ENCODE results near the gene RERE. TPM values are rescaled to one million over a fixed set of nuclear protein-coding genes. Genes with fewer than 3 reads are reported as not detected.

The RERE gene
- total RNA-seq, 1 donor from 2014 or later, result 124 TPM

DNA sequence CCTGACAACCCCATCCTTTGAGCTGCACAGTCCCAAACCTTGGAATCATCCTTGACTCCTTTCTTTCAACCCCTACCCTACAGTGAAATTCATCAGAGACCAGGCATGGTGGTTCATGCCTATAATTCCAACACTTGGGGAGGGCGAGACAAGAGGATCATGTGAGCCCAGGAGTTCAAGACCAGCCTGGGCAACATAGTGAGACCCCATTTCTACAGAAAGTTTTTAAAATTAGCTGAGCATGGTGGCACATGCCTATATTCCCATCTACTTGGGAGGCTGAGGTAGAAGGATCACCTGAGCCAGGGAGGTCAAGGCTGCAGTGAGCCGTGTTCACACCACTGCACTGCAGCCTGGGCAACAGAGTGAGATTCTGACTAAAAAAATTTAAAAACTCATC, 34.5 kb downstream of the RERE start:
- DNase-seq (ENCODE audit: low read depth) (no peak), FAIRE-seq (no peak)
- Histone ChIP-seq H3K27ac (ENCODE audit: low read depth, low read length) (no peak overlapping the region), H4K20me1 (ENCODE audit: insufficient read depth, low read length) (peaks cover 44% of the 10 kb centered on the region), H3K36me3 (ENCODE audit: insufficient read depth, low read length) (no peaks in the 10 kb centered on the region), H3K9ac (ENCODE audit: low read length) (no peak overlapping the region), H3K4me2 (ENCODE audit: low read length) (no peak overlapping the region), H3K4me3 (ENCODE audit: insufficient read depth, low read depth, low read length) (no peak overlapping the region), H3K27me3 (ENCODE audit: insufficient read depth, low read length) (no peaks in the 10 kb centered on the region), H3K9me3 (ENCODE audit: insufficient read depth, low read depth, low read length) (no peaks in the 10 kb centered on the region), H3K79me2 (ENCODE audit: insufficient read depth, low read length) (peaks cover 2% of the 10 kb centered on the region), H3K4me1 (ENCODE audit: insufficient read depth, low read length) (no peaks in the 10 kb centered on the region), H2AFZ (ENCODE audit: low read depth, low read length) (no peak overlapping the region)
- H3K4me1 Mint-ChIP-seq (ENCODE audit: low read depth, unreplicated experiment), result peaks cover 12% of the 10 kb centered on the region
- no peak overlapping the region for H3K4me3 Mint-ChIP-seq (ENCODE audit: unreplicated experiment)
- peaks cover 7% of the 10 kb centered on the region for H3K36me3 Mint-ChIP-seq (ENCODE audit: low read depth, unreplicated experiment)
- no peak overlapping the region for H3K27ac Mint-ChIP-seq (ENCODE audit: unreplicated experiment)
- no peak for TF ChIP-seq EZH2 (IDR thresholded peaks at IDR 0.05; ENCODE audit: insufficient read depth, low read length)
- H3K27me3 Mint-ChIP-seq (ENCODE audit: low read depth, unreplicated experiment), result no peaks in the 10 kb centered on the region
- H3K9me3 Mint-ChIP-seq (ENCODE audit: unreplicated experiment), result no peaks in the 10 kb centered on the region

DNA sequence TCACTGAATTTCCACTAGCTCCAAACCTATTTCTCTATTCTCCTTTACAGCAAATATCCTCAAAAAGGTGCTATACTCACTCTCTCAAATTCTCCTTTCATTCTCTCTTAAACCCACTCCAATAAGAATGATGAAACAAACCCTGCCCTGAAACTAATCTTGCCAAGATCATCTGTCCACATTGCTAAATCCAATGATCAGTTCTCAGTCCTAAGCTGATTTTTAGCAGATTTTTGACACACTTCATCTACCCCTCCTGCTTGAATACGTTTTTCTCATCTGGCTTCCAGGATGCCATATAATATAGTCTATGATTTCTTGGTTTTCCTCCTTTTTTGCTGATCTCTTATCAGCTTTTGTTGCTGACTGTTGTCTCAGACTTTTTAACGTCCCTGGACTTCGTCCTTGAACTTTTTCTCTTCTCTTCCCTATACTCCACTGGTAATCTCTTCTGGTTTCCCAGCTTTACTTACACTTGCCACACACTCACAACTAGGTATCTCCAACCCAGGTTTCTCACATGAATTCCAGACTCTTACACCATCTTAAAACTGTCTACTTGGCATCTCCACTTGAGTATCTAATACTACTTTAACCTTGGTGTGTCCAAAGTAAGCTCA, 35.3 kb downstream of the RERE start:
- no peak overlapping the region for H3K27ac Mint-ChIP-seq (ENCODE audit: unreplicated experiment)
- no peaks in the 10 kb centered on the region for H3K27me3 Mint-ChIP-seq (ENCODE audit: low read depth, unreplicated experiment)
- Histone ChIP-seq H3K4me1 (ENCODE audit: insufficient read depth, low read length) (no peaks in the 10 kb centered on the region), H3K9me3 (ENCODE audit: insufficient read depth, low read depth, low read length) (no peaks in the 10 kb centered on the region), H2AFZ (ENCODE audit: low read depth, low read length) (no peak overlapping the region), H4K20me1 (ENCODE audit: insufficient read depth, low read length) (peaks cover 42% of the 10 kb centered on the region), H3K4me3 (ENCODE audit: insufficient read depth, low read depth, low read length) (no peak overlapping the region), H3K4me2 (ENCODE audit: low read length) (no peak overlapping the region), H3K36me3 (ENCODE audit: insufficient read depth, low read length) (no peaks in the 10 kb centered on the region), H3K27me3 (ENCODE audit: insufficient read depth, low read length) (no peaks in the 10 kb centered on the region), H3K79me2 (ENCODE audit: insufficient read depth, low read length) (peaks cover 2% of the 10 kb centered on the region), H3K9ac (ENCODE audit: low read length) (no peak overlapping the region), H3K27ac (ENCODE audit: low read depth, low read length) (no peak overlapping the region)
- no peak overlapping the region for H3K4me3 Mint-ChIP-seq (ENCODE audit: unreplicated experiment)
- TF ChIP-seq, protein P1, sequence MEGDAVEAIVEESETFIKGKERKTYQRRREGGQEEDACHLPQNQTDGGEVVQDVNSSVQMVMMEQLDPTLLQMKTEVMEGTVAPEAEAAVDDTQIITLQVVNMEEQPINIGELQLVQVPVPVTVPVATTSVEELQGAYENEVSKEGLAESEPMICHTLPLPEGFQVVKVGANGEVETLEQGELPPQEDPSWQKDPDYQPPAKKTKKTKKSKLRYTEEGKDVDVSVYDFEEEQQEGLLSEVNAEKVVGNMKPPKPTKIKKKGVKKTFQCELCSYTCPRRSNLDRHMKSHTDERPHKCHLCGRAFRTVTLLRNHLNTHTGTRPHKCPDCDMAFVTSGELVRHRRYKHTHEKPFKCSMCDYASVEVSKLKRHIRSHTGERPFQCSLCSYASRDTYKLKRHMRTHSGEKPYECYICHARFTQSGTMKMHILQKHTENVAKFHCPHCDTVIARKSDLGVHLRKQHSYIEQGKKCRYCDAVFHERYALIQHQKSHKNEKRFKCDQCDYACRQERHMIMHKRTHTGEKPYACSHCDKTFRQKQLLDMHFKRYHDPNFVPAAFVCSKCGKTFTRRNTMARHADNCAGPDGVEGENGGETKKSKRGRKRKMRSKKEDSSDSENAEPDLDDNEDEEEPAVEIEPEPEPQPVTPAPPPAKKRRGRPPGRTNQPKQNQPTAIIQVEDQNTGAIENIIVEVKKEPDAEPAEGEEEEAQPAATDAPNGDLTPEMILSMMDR (IDR thresholded peaks at IDR 0.05; ENCODE audit: insufficient read depth, low read depth, low read length), result no peak
- no peak for TF ChIP-seq EZH2 (IDR thresholded peaks at IDR 0.05; ENCODE audit: insufficient read depth, low read length)
- DNase-seq (ENCODE audit: low read depth) (no peak), FAIRE-seq (no peak)
- H3K4me1 Mint-ChIP-seq (ENCODE audit: low read depth, unreplicated experiment), result peaks cover 12% of the 10 kb centered on the region
- no peaks in the 10 kb centered on the region for H3K9me3 Mint-ChIP-seq (ENCODE audit: unreplicated experiment)
- peaks cover 5% of the 10 kb centered on the region for H3K36me3 Mint-ChIP-seq (ENCODE audit: low read depth, unreplicated experiment)

DNA sequence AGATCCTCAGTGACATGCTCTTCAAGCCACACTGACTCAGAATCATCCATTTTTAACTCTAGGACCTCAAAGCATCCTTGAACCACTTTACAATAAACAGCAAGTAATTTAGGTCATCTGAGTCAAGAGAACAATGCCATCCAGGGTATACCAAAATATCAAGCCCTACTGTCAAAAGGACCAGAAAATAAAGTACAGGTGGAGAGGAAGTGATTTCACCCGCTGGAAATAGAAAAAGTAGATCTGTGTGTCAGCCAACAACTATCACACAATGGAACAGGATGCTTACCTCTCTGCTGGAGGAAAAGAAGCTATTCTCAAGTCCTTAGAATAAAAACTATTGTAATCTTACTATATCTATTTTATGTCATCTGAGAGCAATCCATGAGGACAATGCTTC, 37.0 kb downstream of the RERE start:
- Histone ChIP-seq H3K79me2 (ENCODE audit: insufficient read depth, low read length) (peaks cover 2% of the 10 kb centered on the region), H4K20me1 (ENCODE audit: insufficient read depth, low read length) (peaks cover 36% of the 10 kb centered on the region), H3K4me1 (ENCODE audit: insufficient read depth, low read length) (no peaks in the 10 kb centered on the region), H2AFZ (ENCODE audit: low read depth, low read length) (no peak overlapping the region), H3K36me3 (ENCODE audit: insufficient read depth, low read length) (no peaks in the 10 kb centered on the region), H3K4me3 (ENCODE audit: insufficient read depth, low read depth, low read length) (no peak overlapping the region), H3K9me3 (ENCODE audit: insufficient read depth, low read depth, low read length) (no peaks in the 10 kb centered on the region), H3K4me2 (ENCODE audit: low read length) (no peak overlapping the region), H3K27me3 (ENCODE audit: insufficient read depth, low read length) (no peaks in the 10 kb centered on the region), H3K9ac (ENCODE audit: low read length) (no peak overlapping the region), H3K27ac (ENCODE audit: low read depth, low read length) (no peak overlapping the region)
- Mint-ChIP-seq H3K27me3 (ENCODE audit: low read depth, unreplicated experiment) (no peaks in the 10 kb centered on the region), H3K4me1 (ENCODE audit: low read depth, unreplicated experiment) (peaks cover 12% of the 10 kb centered on the region), H3K4me3 (ENCODE audit: unreplicated experiment) (no peak overlapping the region), H3K27ac (ENCODE audit: unreplicated experiment) (no peak overlapping the region), H3K9me3 (ENCODE audit: unreplicated experiment) (no peaks in the 10 kb centered on the region), H3K36me3 (ENCODE audit: low read depth, unreplicated experiment) (no peaks in the 10 kb centered on the region)
- FAIRE-seq (no peak), DNase-seq (ENCODE audit: low read depth) (no peak)
- TF ChIP-seq EZH2 (IDR thresholded peaks at IDR 0.05; ENCODE audit: insufficient read depth, low read length), result no peak
- TF ChIP-seq, protein P1 (IDR thresholded peaks at IDR 0.05; ENCODE audit: insufficient read depth, low read depth, low read length), result no peak
